Stimulated activated CD8-positive, alpha-beta memory T cell treated with anti-CD3 and anti-CD28 coated beads, Interleukin-15, amount 100 ng/mL, for 4 hours (primary cell): ENCODE results near the gene ADORA2A.

Experiments used
- DNase-seq, 2 donors: peaks; one replicate each; pipeline ENCODE4 v3.0.0-alpha.2; 2020; ENCODE audit warnings: low read depth in 2 of 2

The ADORA2A gene

GRCh38 chr22:24453853-24454252 lies 26.5 kb downstream of the ADORA2A start:
- no peak for DNase-seq

- DNase-seq, result no peak
These were observed 27.6 kb downstream of the ADORA2A start for GRCh38 chr22:24455039-24455438.

- DNase-seq, result no peak
These were observed 28.5 kb downstream of the ADORA2A start for GRCh38 chr22:24455751-24456426.

- DNase-seq, result no peak
These were observed 30.6 kb downstream of the ADORA2A start for GRCh38 chr22:24457894-24458420.

GRCh38 chr22:24459911-24460310 lies 32.5 kb downstream of the ADORA2A start:
- DNase-seq, result no peak

GRCh38 chr22:24460418-24461089 lies 33.2 kb downstream of the ADORA2A start:
- DNase-seq, result no peak

GRCh38 chr22:24463071-24463760 lies 35.8 kb downstream of the ADORA2A start:
- DNase-seq, result no peak

GRCh38 chr22:24465566-24465965 lies 38.2 kb downstream of the ADORA2A start:
- DNase-seq, result no peak

GRCh38 chr22:24465975-24466374 lies 38.6 kb downstream of the ADORA2A start:
- DNase-seq, result no peak

GRCh38 chr22:24466716-24467328 lies 39.4 kb downstream of the ADORA2A start:
- no peak for DNase-seq

- DNase-seq, result no peak
These were observed 39.9 kb downstream of the ADORA2A start for GRCh38 chr22:24467340-24467739.

- DNase-seq, result no peak
These were observed 44.2 kb downstream of the ADORA2A start for GRCh38 chr22:24471570-24471969.

- no peak for DNase-seq
These were observed 45.9 kb downstream of the ADORA2A start for GRCh38 chr22:24473284-24473683.

- no peak for DNase-seq
These were observed 46.8 kb downstream of the ADORA2A start for GRCh38 chr22:24474221-24474620.

- no peak for DNase-seq
These were observed 47.4 kb downstream of the ADORA2A start for GRCh38 chr22:24474649-24475255.

GRCh38 chr22:24481641-24482040 lies 54.2 kb downstream of the ADORA2A start:
- DNase-seq, result no peak

- no peak for DNase-seq
These were observed 55.2 kb downstream of the ADORA2A start for GRCh38 chr22:24482575-24482974.

GRCh38 chr22:24482998-24483397 lies 55.6 kb downstream of the ADORA2A start:
- no peak for DNase-seq

- DNase-seq, result no peak
These were observed 56.7 kb downstream of the ADORA2A start for GRCh38 chr22:24483976-24484545.

- no peak for DNase-seq
These were observed 57.8 kb downstream of the ADORA2A start for GRCh38 chr22:24485170-24485569.

GRCh38 chr22:24485608-24486007 lies 58.2 kb downstream of the ADORA2A start:
- no peak for DNase-seq
